RWPE2 (cell line): ENCODE data around the gene PI4KA.

ENCODE experiments used
- ATAC-seq: fragments of 200-7000 bp; cut with Tn5 transposase; 3 replicates; pipeline ENCODE4 v1.9.1; 2021; ENCODE audit warnings: low read depth
- DNase-seq: peaks from one replicate; pipeline ENCODE4 v3.0.0-alpha.2; 2020; ENCODE audit warnings: low spot score
- H3K27ac ChIP-seq: fragments of 450-650 bp; 2 replicates; pipeline ENCODE4 v1.5.1; 2017; ENCODE audit warnings: mild to moderate bottlenecking; ENCODE audit not compliant: poor library complexity, severe bottlenecking
- H3K27me3 ChIP-seq: fragments of 250-450 bp; sonication (Bioruptor Pico); 2 replicates; pipeline ENCODE4 v1.5.1; 2021; ENCODE audit warnings: mild to moderate bottlenecking, moderate library complexity; ENCODE audit not compliant: insufficient read depth, poor library complexity, severe bottlenecking
- H3K36me3 ChIP-seq: fragments of 250-450 bp; sonication (Bioruptor Pico); 2 replicates; pipeline ENCODE4 v1.5.1; 2020; ENCODE audit warnings: low read depth, mild to moderate bottlenecking, moderate library complexity
- H3K4me1 ChIP-seq: fragments of 250-450 bp; sonication (Bioruptor Pico); 2 replicates; pipeline ENCODE4 v1.5.1; 2021; ENCODE audit warnings: mild to moderate bottlenecking, moderate library complexity; ENCODE audit not compliant: insufficient read depth, poor library complexity, severe bottlenecking
- H3K4me3 ChIP-seq: fragments of 250-450 bp; sonication (Bioruptor Pico); 2 replicates; pipeline ENCODE4 v1.5.1; 2021; ENCODE audit warnings: mild to moderate bottlenecking, moderate library complexity; ENCODE audit not compliant: severe bottlenecking
- H3K9me3 ChIP-seq: fragments of 250-450 bp; sonication (Bioruptor Pico); 2 replicates; pipeline ENCODE4 v1.5.1; 2021; ENCODE audit warnings: mild to moderate bottlenecking, moderate library complexity; ENCODE audit not compliant: severe bottlenecking
- TF ChIP-seq, protein P1 (sequence below): fragments of 450-650 bp; IDR thresholded peaks from one replicate; pipeline ENCODE4 v1.5.1; 2017; ENCODE audit warnings: mild to moderate bottlenecking, moderate library complexity; ENCODE audit not compliant: poor library complexity, severe bottlenecking

PI4KA gene

DNA sequence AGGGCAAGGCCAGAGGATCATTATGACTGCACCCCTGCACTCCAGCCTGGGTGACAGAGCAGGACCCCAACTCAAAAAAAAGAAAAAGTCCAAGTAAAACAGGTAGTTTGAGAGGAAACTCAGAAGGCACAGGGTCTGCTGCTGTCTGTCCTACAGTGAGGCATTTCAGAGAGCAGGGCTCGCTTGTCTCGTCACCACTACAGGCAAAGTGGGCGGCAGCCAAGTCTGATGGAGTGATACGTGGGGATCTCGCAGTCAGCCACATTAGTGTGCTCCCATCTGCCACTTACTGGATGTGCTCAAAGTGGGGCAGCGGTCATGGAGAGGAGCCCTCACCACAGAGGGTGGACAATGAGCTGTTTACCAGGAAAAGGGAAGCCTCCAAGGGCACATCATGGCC lies 42.1 kb downstream of the PI4KA start:
- no peak overlapping the region for H3K4me3 ChIP-seq
- no peak for DNase-seq
- no peaks in the 10 kb centered on the region for H3K4me1 ChIP-seq
- no peak overlapping the region for H3K27ac ChIP-seq
- H3K27me3 ChIP-seq: no peaks in the 10 kb centered on the region
- ATAC-seq: no peak
- TF ChIP-seq, protein P1, sequence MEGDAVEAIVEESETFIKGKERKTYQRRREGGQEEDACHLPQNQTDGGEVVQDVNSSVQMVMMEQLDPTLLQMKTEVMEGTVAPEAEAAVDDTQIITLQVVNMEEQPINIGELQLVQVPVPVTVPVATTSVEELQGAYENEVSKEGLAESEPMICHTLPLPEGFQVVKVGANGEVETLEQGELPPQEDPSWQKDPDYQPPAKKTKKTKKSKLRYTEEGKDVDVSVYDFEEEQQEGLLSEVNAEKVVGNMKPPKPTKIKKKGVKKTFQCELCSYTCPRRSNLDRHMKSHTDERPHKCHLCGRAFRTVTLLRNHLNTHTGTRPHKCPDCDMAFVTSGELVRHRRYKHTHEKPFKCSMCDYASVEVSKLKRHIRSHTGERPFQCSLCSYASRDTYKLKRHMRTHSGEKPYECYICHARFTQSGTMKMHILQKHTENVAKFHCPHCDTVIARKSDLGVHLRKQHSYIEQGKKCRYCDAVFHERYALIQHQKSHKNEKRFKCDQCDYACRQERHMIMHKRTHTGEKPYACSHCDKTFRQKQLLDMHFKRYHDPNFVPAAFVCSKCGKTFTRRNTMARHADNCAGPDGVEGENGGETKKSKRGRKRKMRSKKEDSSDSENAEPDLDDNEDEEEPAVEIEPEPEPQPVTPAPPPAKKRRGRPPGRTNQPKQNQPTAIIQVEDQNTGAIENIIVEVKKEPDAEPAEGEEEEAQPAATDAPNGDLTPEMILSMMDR: no peak
- H3K36me3 ChIP-seq: peaks cover 35% of the 10 kb centered on the region
- no peaks in the 10 kb centered on the region for H3K9me3 ChIP-seq

DNA sequence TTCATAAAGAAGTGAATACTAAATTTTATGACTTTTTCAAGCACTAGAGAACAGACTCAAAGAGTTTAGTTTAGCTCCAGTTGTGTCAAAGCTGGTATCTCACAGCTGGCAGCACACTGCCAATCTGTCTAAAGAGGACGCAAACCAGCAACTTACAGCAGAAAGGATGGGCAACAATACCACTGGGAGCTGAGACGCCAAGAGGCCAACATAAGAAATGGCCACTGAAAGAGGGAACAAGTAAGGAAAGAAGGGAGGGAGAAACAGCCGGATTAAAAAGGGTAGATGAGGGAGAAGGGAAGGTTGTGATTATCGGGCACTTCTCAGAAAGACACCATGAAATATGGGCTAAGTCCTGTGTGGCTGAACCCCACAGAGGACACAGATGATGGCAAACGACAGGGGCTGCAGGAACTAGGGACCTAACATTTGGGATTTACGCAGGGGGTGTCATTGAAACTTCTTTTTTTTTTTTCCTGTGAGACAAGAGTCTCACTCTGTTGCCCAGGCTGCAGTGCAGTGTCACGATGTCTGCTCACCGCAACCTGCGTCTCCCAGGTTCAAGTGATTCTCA lies 43.0 kb downstream of the PI4KA start:
- no peak for ATAC-seq
- no peaks in the 10 kb centered on the region for H3K27me3 ChIP-seq
- TF ChIP-seq, protein P1: no peak
- no peak overlapping the region for H3K27ac ChIP-seq
- H3K9me3 ChIP-seq: no peaks in the 10 kb centered on the region
- DNase-seq: no peak
- H3K4me1 ChIP-seq: no peaks in the 10 kb centered on the region
- no peak overlapping the region for H3K4me3 ChIP-seq
- peaks cover 35% of the 10 kb centered on the region for H3K36me3 ChIP-seq

DNA sequence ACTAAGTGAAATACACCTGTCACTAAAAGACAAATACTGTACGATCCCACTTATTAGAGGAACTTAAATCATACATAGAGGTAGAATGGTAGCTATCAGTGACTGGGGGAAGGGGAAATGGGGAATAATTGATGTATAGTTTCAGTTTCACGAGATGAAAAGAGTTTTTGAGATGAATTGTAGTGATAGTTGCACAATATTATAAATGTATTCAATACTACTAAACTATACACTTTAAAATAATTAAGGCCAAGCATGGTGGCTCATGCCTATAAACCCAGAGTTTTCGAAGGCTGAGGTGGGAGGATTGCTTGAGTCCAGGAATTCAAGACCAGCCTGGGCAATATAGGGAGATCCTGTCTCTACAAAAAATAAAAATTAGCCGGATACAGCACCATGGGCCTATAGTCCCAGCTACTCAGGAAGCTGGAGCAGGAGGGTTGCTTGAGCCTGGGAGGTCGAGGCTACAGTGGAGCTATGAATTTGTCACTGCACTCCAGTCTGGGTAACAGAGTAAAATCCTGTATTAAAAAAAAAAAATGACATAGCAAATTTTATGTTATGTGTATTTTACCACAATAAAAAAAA lies 44.3 kb downstream of the PI4KA start:
- no peaks in the 10 kb centered on the region for H3K27me3 ChIP-seq
- no peaks in the 10 kb centered on the region for H3K4me1 ChIP-seq
- TF ChIP-seq, protein P1: no peak
- H3K4me3 ChIP-seq: no peak overlapping the region
- peaks cover 34% of the 10 kb centered on the region for H3K36me3 ChIP-seq
- H3K27ac ChIP-seq: no peak overlapping the region
- no peaks in the 10 kb centered on the region for H3K9me3 ChIP-seq
- no peak for ATAC-seq
- no peak for DNase-seq

DNA sequence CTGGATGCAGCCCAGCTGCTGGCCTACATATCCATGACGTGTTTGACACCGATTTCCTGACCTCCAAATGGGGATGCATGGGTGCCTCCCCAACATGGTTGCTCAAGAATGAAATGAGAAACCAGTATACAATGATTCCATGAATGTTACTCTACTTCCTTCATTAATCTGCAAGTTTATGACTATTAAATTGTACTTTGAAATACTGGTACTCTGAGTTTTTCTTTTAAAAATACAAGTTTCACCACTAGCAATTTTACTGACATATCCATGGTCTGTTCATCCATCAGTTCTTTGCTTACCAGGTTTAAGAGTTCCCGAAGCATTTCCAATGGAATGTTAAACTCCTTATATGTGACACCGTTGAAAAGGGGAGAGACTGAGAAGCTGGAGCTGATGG lies 45.6 kb downstream of the PI4KA start:
- DNase-seq (no peak), ATAC-seq (no peak)
- Histone ChIP-seq H3K36me3 (peaks cover 24% of the 10 kb centered on the region), H3K4me1 (no peaks in the 10 kb centered on the region), H3K4me3 (no peak overlapping the region), H3K9me3 (no peaks in the 10 kb centered on the region), H3K27me3 (no peaks in the 10 kb centered on the region), H3K27ac (no peak overlapping the region)
- TF ChIP-seq, protein P1: no peak

DNA sequence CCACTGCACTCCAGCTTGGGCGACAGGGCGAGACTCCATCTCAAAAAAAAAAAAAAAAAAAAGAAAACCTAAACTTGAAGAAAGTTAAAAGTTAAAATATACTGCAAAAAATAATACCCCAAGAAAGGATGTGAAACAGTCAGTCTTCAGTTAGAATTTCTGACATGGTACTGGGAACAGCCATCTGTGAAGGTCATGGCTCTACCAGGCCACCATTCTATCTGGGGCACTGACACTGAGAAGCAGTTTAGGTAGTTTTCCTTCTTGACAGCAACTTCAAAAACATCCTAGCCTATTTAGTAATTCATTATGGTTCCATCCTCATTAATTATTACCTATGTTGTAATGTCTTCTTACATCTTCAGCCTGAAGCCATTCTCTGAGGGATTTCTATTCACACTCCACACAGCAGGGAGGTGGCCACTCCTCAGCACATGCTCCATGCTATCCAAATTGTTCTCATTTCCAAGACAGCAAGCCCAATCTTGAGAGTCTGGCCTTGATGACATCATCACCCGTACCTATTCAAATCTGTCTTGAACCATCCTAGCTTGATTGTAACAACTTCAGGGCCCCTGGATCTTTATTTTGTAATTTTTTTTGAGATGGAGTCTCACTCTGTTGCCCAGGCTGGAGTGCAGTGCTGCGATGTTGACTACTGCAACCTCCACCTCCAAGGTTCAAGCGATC lies 46.5 kb downstream of the PI4KA start:
- DNase-seq: no peak
- peaks cover 26% of the 10 kb centered on the region for H3K36me3 ChIP-seq

More for the DNA sequence above, 46.5 kb downstream of the PI4KA start:
- Histone ChIP-seq H3K4me3 (no peak overlapping the region), H3K4me1 (no peaks in the 10 kb centered on the region), H3K27ac (no peak overlapping the region), H3K9me3 (no peaks in the 10 kb centered on the region), H3K27me3 (no peaks in the 10 kb centered on the region)
- TF ChIP-seq, protein P1: no peak
- ATAC-seq: no peak
